Hepatocyte (in vitro differentiated cells): Measurements from ENCODE around the gene BCL2L12. TPM values are rescaled to one million over a fixed set of nuclear protein-coding genes. Genes with fewer than 3 reads are reported as not detected.
"Not testable (repeated sequence)": the region's sequence is repeated elsewhere in the genome, so short reads cannot be mapped to it uniquely, and the experiment has no call there.

Experiments
- DNase-seq: peaks from one replicate; pipeline ENCODE4 v3.0.0-alpha.2; 2016; ENCODE audit warnings: low spot score
- H2AFZ ChIP-seq: fragments of 200-600 bp; sonication (generic); 2 replicates; pipeline ENCODE4 v1.6.0; 2016; ENCODE audit warnings: antibody characterized with exemption, mild to moderate bottlenecking
- H3K27ac ChIP-seq: fragments of 200-600 bp; sonication (generic); 2 replicates; pipeline ENCODE4 v1.5.1; 2016; ENCODE audit warnings: mild to moderate bottlenecking
- H3K27me3 ChIP-seq: fragments of 200-600 bp; sonication (generic); 2 replicates; pipeline ENCODE4 v1.6.1; 2016
- H3K36me3 ChIP-seq: fragments of 200-600 bp; sonication (generic); replicated peaks from 2 replicates; pipeline ENCODE4 v1.5.1; 2016; ENCODE audit warnings: low read depth; ENCODE audit not compliant: insufficient read depth
- H3K4me1 ChIP-seq: fragments of 200-600 bp; sonication (generic); 2 replicates; pipeline ENCODE4 v1.5.1; 2016; ENCODE audit warnings: mild to moderate bottlenecking, moderate library complexity; ENCODE audit not compliant: insufficient read depth
- H3K4me2 ChIP-seq: fragments of 200-600 bp; sonication (generic); 2 replicates; pipeline ENCODE4 v1.6.0; 2016
- H3K4me3 ChIP-seq: fragments of 200-600 bp; sonication (generic); 2 replicates; pipeline ENCODE4 v1.5.1; 2016; ENCODE audit warnings: mild to moderate bottlenecking
- H3K79me2 ChIP-seq: fragments of 200-600 bp; sonication (generic); 2 replicates; pipeline ENCODE4 v1.6.0; 2017; ENCODE audit warnings: mild to moderate bottlenecking
- H3K9me2 ChIP-seq: fragments of 200-600 bp; sonication (generic); replicated peaks from 2 replicates; pipeline ENCODE4 v1.6.0; 2017; ENCODE audit warnings: mild to moderate bottlenecking; ENCODE audit not compliant: insufficient read depth
- H3K9me3 ChIP-seq: fragments of 200-600 bp; sonication (generic); 2 replicates; pipeline ENCODE4 v1.5.1; 2016; ENCODE audit warnings: low read depth, mild to moderate bottlenecking
- H4K20me1 ChIP-seq: fragments of 200-600 bp; sonication (generic); 2 replicates; pipeline ENCODE4 v1.6.0; 2016; ENCODE audit warnings: mild to moderate bottlenecking; ENCODE audit not compliant: insufficient read depth, poor library complexity, severe bottlenecking
- EZH2 ChIP-seq: fragments of 200-600 bp; sonication (generic); IDR thresholded peaks from 2 replicates; pipeline ENCODE4 v1.6.1; 2016; ENCODE audit warnings: antibody characterized with exemption, mild to moderate bottlenecking, borderline replicate concordance
- EZH2phosphoT487 ChIP-seq: fragments of 200-600 bp; sonication (generic); IDR thresholded peaks from one replicate; pipeline ENCODE4 v1.6.1; 2018; ENCODE audit warnings: antibody characterized with exemption, mild to moderate bottlenecking, low read depth, moderate library complexity; ENCODE audit not compliant: unreplicated experiment, severe bottlenecking
- WGBS: methylation state at CpG from one replicate; pipeline ENCODE4 v1.1.6; 2016; ENCODE audit warnings: low lambda C conversion rate; ENCODE audit errors: missing lambda C conversion rate; 5-methylcytosine and 5-hydroxymethylcytosine counted together
- polyA plus RNA-seq: library from polyadenylated mRNA; unstranded; fragments of >200 nt; fragmentation: Nextera tagmentation; extraction: Ambion mirVana; gene quantifications from 2 replicates; pipeline ENCODE4 v1.2.1, GENCODE V29; 2016
- total RNA-seq: library from RNA; depleted of rRNA; stranded (reverse); fragments of >200 nt; gene quantifications from 2 replicates; pipeline ENCODE4 v1.2.3, GENCODE V29; 2014
- TF ChIP-seq, protein P1 (sequence below): fragments of 200-600 bp; sonication (generic); IDR thresholded peaks from 2 replicates; pipeline ENCODE4 v1.5.1; 2016; ENCODE audit warnings: antibody characterized with exemption, mild to moderate bottlenecking; ENCODE audit not compliant: poor library complexity

Gene BCL2L12, protein sequence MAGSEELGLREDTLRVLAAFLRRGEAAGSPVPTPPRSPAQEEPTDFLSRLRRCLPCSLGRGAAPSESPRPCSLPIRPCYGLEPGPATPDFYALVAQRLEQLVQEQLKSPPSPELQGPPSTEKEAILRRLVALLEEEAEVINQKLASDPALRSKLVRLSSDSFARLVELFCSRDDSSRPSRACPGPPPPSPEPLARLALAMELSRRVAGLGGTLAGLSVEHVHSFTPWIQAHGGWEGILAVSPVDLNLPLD
- 4.9 and 13.8 TPM in 2 replicates for total RNA-seq
- polyA plus RNA-seq, result 28.3 and 32.5 TPM in 2 replicates

DNA sequence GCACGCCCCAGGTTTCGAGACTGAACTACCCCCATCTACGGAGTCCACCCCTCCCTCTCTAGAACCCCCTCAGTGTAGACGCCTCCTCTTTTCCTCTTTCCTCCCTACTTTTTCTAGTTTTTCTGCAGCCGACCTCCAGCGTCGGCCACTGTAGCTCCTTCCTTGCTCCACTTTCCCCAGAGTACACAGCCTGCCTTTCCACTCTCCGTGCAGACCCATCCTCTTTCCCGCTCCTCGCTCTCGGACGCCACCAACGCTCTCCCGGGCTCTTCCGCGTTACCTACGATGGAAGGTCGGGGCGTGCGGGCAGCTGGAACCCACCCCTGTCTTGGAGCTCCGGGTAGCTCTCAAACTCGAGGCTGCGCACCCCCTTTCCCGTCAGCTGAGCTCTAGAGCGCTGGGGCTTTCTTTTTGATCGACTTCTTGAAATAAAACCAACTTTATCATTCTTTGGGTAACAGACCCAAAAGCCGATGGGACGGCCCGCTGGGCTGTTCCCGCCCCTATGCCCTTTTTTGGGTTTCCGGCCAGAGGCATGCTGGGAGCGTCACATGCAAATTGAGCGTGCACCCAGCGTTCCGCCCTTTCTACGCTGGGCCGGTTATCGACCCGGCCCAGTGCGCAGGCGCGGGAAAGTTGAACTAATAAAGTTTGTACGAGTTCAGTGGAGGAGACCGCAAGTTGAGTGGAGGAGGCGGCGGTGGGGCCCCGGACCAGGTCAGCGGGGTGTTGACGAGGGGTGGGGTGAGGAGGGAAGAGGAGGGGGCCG is at the start of gene BCL2L12, which contains the start of gene IRF3:
BCL2L12 (plus strand) TSS at position 583 of the 769 bp plus-strand sequence. CDS start 760 bp downstream, outside the sequence.
IRF3 (minus strand) TSS at position 507 of the 769 bp plus-strand sequence. CDS start 1,019 bp downstream, outside the sequence.
- Histone ChIP-seq H2AFZ (peak within 1 kb of the TSS; percentile 31), H3K27me3 (no peaks in the 10 kb centered on the region)

DNA sequence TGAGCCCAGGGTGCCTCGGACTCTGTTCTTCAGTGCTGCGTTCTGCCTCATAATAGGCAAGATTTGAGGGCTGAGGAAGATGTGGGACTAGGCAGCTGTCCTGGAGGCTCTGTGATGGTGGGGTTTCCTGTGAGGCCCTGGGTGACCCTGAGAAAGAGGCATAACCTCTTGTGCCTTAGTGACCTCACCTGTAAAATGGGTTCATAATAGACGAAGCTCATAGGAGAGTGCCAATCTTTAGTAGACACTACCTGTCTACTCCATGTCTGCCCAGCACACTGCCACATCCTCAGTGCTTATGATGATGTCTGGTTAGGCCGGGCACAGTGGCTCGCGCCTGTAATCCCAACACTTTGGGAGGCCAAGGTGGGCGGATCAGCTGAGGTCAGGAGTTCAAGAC is 49.2 kb upstream of the BCL2L12 start:
- Histone ChIP-seq H3K27ac (no peak overlapping the region), H3K79me2 (peaks cover 33% of the 10 kb centered on the region), H4K20me1 (peaks cover 20% of the 10 kb centered on the region), H3K4me2 (no peak overlapping the region), H3K36me3 (no peaks in the 10 kb centered on the region), H3K9me3 (no peaks in the 10 kb centered on the region), H3K9me2 (no peaks in the 10 kb centered on the region), H3K27me3 (no peaks in the 10 kb centered on the region), H3K4me3 (no peak overlapping the region), H3K4me1 (no peaks in the 10 kb centered on the region), H2AFZ (no peak overlapping the region)
- 98% methylated on average over 7 of the region's 7 CpGs for WGBS
- TF ChIP-seq EZH2phosphoT487 (no peak), EZH2 (no peak)
- TF ChIP-seq, protein P1, sequence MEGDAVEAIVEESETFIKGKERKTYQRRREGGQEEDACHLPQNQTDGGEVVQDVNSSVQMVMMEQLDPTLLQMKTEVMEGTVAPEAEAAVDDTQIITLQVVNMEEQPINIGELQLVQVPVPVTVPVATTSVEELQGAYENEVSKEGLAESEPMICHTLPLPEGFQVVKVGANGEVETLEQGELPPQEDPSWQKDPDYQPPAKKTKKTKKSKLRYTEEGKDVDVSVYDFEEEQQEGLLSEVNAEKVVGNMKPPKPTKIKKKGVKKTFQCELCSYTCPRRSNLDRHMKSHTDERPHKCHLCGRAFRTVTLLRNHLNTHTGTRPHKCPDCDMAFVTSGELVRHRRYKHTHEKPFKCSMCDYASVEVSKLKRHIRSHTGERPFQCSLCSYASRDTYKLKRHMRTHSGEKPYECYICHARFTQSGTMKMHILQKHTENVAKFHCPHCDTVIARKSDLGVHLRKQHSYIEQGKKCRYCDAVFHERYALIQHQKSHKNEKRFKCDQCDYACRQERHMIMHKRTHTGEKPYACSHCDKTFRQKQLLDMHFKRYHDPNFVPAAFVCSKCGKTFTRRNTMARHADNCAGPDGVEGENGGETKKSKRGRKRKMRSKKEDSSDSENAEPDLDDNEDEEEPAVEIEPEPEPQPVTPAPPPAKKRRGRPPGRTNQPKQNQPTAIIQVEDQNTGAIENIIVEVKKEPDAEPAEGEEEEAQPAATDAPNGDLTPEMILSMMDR, result no peak
- no peak for DNase-seq

More for the DNA sequence above, at the start of gene BCL2L12, which contains the start of gene IRF3:
- H3K36me3 ChIP-seq, result no peaks in the 10 kb centered on the region
- peak within 1 kb of the TSS; percentile 81 for H3K27ac ChIP-seq
- H3K79me2 ChIP-seq, result peaks cover 37% of the 10 kb centered on the region
- H3K4me2 ChIP-seq, result peak within 1 kb of the TSS; percentile 94
- H4K20me1 ChIP-seq, result no peaks in the 10 kb centered on the region
- peak within 1 kb of the TSS; percentile 43 for H3K4me3 ChIP-seq
- WGBS, result 1% methylated on average over 49 of the region's 50 CpGs
- no peak for TF ChIP-seq EZH2
- no peak for TF ChIP-seq EZH2phosphoT487
- TF ChIP-seq, protein P1, result no peak
- H3K9me3 ChIP-seq, result no peaks in the 10 kb centered on the region
- peak; percentile 99 for DNase-seq
- H3K9me2 ChIP-seq, result no peaks in the 10 kb centered on the region
- peaks cover 12% of the 10 kb centered on the region for H3K4me1 ChIP-seq

GRCh38 chr19:49616945-49617344 is 48.8 kb upstream of the BCL2L12 start:
- Histone ChIP-seq H3K9me2 (no peaks in the 10 kb centered on the region), H3K79me2 (peaks cover 31% of the 10 kb centered on the region), H3K36me3 (no peaks in the 10 kb centered on the region), H3K9me3 (no peaks in the 10 kb centered on the region), H3K4me2 (no peak overlapping the region), H3K27ac (no peak overlapping the region), H4K20me1 (peaks cover 20% of the 10 kb centered on the region), H3K27me3 (no peaks in the 10 kb centered on the region), H2AFZ (no peak overlapping the region), H3K4me1 (no peaks in the 10 kb centered on the region), H3K4me3 (no peak overlapping the region)
- DNase-seq, result no peak
- 95% methylated on average over 7 of the region's 7 CpGs for WGBS
- no peak for TF ChIP-seq EZH2phosphoT487
- TF ChIP-seq, protein P1, result no peak
- TF ChIP-seq EZH2, result no peak

DNA sequence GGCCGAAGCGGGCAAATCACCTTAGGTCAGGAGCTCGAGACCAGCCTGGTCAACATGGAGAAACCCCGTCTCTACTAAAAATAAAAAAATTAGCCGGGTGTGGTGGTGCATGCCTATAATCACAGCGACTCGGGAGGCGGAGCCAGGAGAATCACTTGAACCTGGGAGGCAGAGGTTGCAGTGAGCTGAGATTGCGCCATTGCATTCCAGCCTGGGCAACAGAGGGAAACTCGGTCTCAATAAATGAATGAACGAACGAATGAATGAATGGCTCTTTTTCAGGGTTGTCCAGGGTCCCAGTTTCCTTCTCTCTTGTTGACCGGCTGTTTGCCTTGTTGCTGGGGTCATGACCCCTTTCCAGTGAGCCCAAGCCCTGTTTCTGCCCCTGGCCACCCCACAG is 47.9 kb upstream of the BCL2L12 start:
- H4K20me1 ChIP-seq, result peaks cover 14% of the 10 kb centered on the region
- H3K79me2 ChIP-seq, result peaks cover 22% of the 10 kb centered on the region
- H3K9me2 ChIP-seq, H3K36me3 ChIP-seq, H3K4me1 ChIP-seq, H3K9me3 ChIP-seq, H2AFZ ChIP-seq, DNase-seq, H3K4me3 ChIP-seq, H3K27me3 ChIP-seq, H3K27ac ChIP-seq, H3K4me2 ChIP-seq: not testable (repeated sequence)
- 94% methylated on average over 13 of the region's 13 CpGs for WGBS
